ENCODE measurements around the gene IL3RA. TPM values are rescaled to one million over a fixed set of nuclear protein-coding genes. Genes with fewer than 3 reads are reported as not detected.

The IL3RA gene
- total and polyA plus RNA-seq, 5 donors from 2014 or later: 0.18 to 1.2 TPM; not detected in 3

GRCh38 chrX:1407035-1407434 is 70.5 kb downstream of the IL3RA start:
- no peak overlapping the region for H3K4me3 Mint-ChIP-seq
- no peak overlapping the region for H3K4me3 ChIP-seq (ENCODE audit: low read depth, low read length)
- no peak overlapping the region for H3K27ac Mint-ChIP-seq
- H3K9me3 Mint-ChIP-seq: peaks cover 0 to 2% (median 0%) of the 10 kb centered on the region in 7 donors
- no peaks in the 10 kb centered on the region for H3K27me3 Mint-ChIP-seq
- peaks cover 8% of the 10 kb centered on the region for H3K36me3 Mint-ChIP-seq
- DNase-seq (no peak), ATAC-seq (ENCODE audit: low read depth in 2 of 2) (no peak)
- H3K27me3 ChIP-seq (ENCODE audit: control insufficient read depth, insufficient read depth, low read length): no peaks in the 10 kb centered on the region
- H3K4me1 ChIP-seq (ENCODE audit: control insufficient read depth, insufficient read depth, low read length, poor library complexity, severe bottlenecking): no peaks in the 10 kb centered on the region
- no peak overlapping the region for H3K27ac ChIP-seq (ENCODE audit: insufficient read depth, low read length, poor library complexity, severe bottlenecking)
- H3K4me1 Mint-ChIP-seq: no peaks in the 10 kb centered on the region
- no peaks in the 10 kb centered on the region for H3K9me3 ChIP-seq (ENCODE audit: control insufficient read depth in 2 of 2, low read length in 2 of 2)
- peaks cover 57% of the 10 kb centered on the region for H3K36me3 ChIP-seq (ENCODE audit: control insufficient read depth, insufficient read depth, low read length)

GRCh38 chrX:1411326-1411725 is 74.7 kb downstream of the IL3RA start:
- Histone ChIP-seq H3K4me1 (ENCODE audit: control insufficient read depth, insufficient read depth, low read length, poor library complexity, severe bottlenecking) (no peaks in the 10 kb centered on the region), H3K27ac (ENCODE audit: insufficient read depth, low read length, poor library complexity, severe bottlenecking) (no peak overlapping the region), H3K36me3 (ENCODE audit: control insufficient read depth, insufficient read depth, low read length) (peaks cover 25% of the 10 kb centered on the region), H3K9me3 (ENCODE audit: control insufficient read depth in 2 of 2, low read length in 2 of 2) (no peaks in the 10 kb centered on the region), H3K4me3 (ENCODE audit: low read depth, low read length) (no peak overlapping the region), H3K27me3 (ENCODE audit: control insufficient read depth, insufficient read depth, low read length) (no peaks in the 10 kb centered on the region)
- ATAC-seq (ENCODE audit: low read depth in 2 of 2) (no peak), DNase-seq (no peak)
- H3K36me3 Mint-ChIP-seq: peaks cover 25% of the 10 kb centered on the region
- no peak overlapping the region for H3K27ac Mint-ChIP-seq
- H3K27me3 Mint-ChIP-seq: no peaks in the 10 kb centered on the region
- H3K4me1 Mint-ChIP-seq: peaks cover 0 to 3% (median 0%) of the 10 kb centered on the region in 4 donors
- no peak overlapping the region for H3K4me3 Mint-ChIP-seq
- peaks cover 0 to 2% (median 0%) of the 10 kb centered on the region in 7 donors for H3K9me3 Mint-ChIP-seq

GRCh38 chrX:1412551-1413161 is 76.1 kb downstream of the IL3RA start:
- no peak for DNase-seq
- H3K4me1 Mint-ChIP-seq: peaks cover 0 to 3% (median 0%) of the 10 kb centered on the region in 4 donors
- H3K4me3 Mint-ChIP-seq: no peak overlapping the region

GRCh38 chrX:1416327-1416784 is 79.8 kb downstream of the IL3RA start:
- Histone ChIP-seq H3K4me1 (ENCODE audit: control insufficient read depth, insufficient read depth, low read length, poor library complexity, severe bottlenecking) (no peaks in the 10 kb centered on the region), H3K9me3 (ENCODE audit: control insufficient read depth in 2 of 2, low read length in 2 of 2) (peaks cover 1 to 5% of the 10 kb centered on the region in 2 experiments), H3K4me3 (ENCODE audit: low read depth, low read length) (no peak overlapping the region), H3K27ac (ENCODE audit: insufficient read depth, low read length, poor library complexity, severe bottlenecking) (no peak overlapping the region), H3K36me3 (ENCODE audit: control insufficient read depth, insufficient read depth, low read length) (peaks cover 16% of the 10 kb centered on the region), H3K27me3 (ENCODE audit: control insufficient read depth, insufficient read depth, low read length) (no peaks in the 10 kb centered on the region)
- Mint-ChIP-seq H3K4me3 (no peak overlapping the region), H3K36me3 (peaks cover 31% of the 10 kb centered on the region), H3K9me3 (peaks cover 0 to 11% (median 0%) of the 10 kb centered on the region in 7 donors), H3K27ac (no peak overlapping the region), H3K27me3 (no peaks in the 10 kb centered on the region), H3K4me1 (peaks cover 0 to 6% (median 2%) of the 10 kb centered on the region in 4 donors)
- DNase-seq (no peak), ATAC-seq (ENCODE audit: low read depth in 2 of 2) (no peak)

More at GRCh38 chrX:1412551-1413161, 76.1 kb downstream of the IL3RA start:
- Histone ChIP-seq H3K4me1 (ENCODE audit: control insufficient read depth, insufficient read depth, low read length, poor library complexity, severe bottlenecking) (no peaks in the 10 kb centered on the region), H3K27ac (ENCODE audit: insufficient read depth, low read length, poor library complexity, severe bottlenecking) (no peak overlapping the region), H3K9me3 (ENCODE audit: control insufficient read depth in 2 of 2, low read length in 2 of 2) (no peaks in the 10 kb centered on the region), H3K27me3 (ENCODE audit: control insufficient read depth, insufficient read depth, low read length) (no peaks in the 10 kb centered on the region), H3K4me3 (ENCODE audit: low read depth, low read length) (no peak overlapping the region), H3K36me3 (ENCODE audit: control insufficient read depth, insufficient read depth, low read length) (peaks cover 12% of the 10 kb centered on the region)
- Mint-ChIP-seq H3K36me3 (peaks cover 25% of the 10 kb centered on the region), H3K9me3 (peaks cover 0 to 2% (median 0%) of the 10 kb centered on the region in 7 donors), H3K27ac (no peak overlapping the region), H3K27me3 (no peaks in the 10 kb centered on the region)
- no peak for ATAC-seq (ENCODE audit: low read depth in 2 of 2)

- ATAC-seq (ENCODE audit: low read depth in 2 of 2): no peak
- H3K4me1 Mint-ChIP-seq: peaks cover 0 to 6% (median 2%) of the 10 kb centered on the region in 4 donors
- no peak for DNase-seq
- H3K4me3 Mint-ChIP-seq: no peak overlapping the region
- Histone ChIP-seq H3K4me3 (ENCODE audit: low read depth, low read length) (no peak overlapping the region), H3K27me3 (ENCODE audit: control insufficient read depth, insufficient read depth, low read length) (no peaks in the 10 kb centered on the region), H3K36me3 (ENCODE audit: control insufficient read depth, insufficient read depth, low read length) (peaks cover 15% of the 10 kb centered on the region), H3K27ac (ENCODE audit: insufficient read depth, low read length, poor library complexity, severe bottlenecking) (no peak overlapping the region), H3K9me3 (ENCODE audit: control insufficient read depth in 2 of 2, low read length in 2 of 2) (peaks cover 7 to 12% of the 10 kb centered on the region in 2 experiments), H3K4me1 (ENCODE audit: control insufficient read depth, insufficient read depth, low read length, poor library complexity, severe bottlenecking) (no peaks in the 10 kb centered on the region)
- H3K9me3 Mint-ChIP-seq: peaks cover 0 to 17% (median 2%) of the 10 kb centered on the region in 7 donors
- no peaks in the 10 kb centered on the region for H3K27me3 Mint-ChIP-seq
- peaks cover 37% of the 10 kb centered on the region for H3K36me3 Mint-ChIP-seq
- H3K27ac Mint-ChIP-seq: no peak overlapping the region
Observed at GRCh38 chrX:1416965-1417760, 80.6 kb downstream of the IL3RA start.

GRCh38 chrX:1417921-1418771 is 81.6 kb downstream of the IL3RA start:
- no peak overlapping the region for H3K4me3 ChIP-seq (ENCODE audit: low read depth, low read length)
- H3K27me3 ChIP-seq (ENCODE audit: control insufficient read depth, insufficient read depth, low read length): no peaks in the 10 kb centered on the region
- no peaks in the 10 kb centered on the region for H3K4me1 ChIP-seq (ENCODE audit: control insufficient read depth, insufficient read depth, low read length, poor library complexity, severe bottlenecking)
- peaks cover 0 to 6% (median 2%) of the 10 kb centered on the region in 4 donors for H3K4me1 Mint-ChIP-seq
- peaks cover 30% of the 10 kb centered on the region for H3K36me3 Mint-ChIP-seq
- ATAC-seq (ENCODE audit: low read depth in 2 of 2): no peak
- H3K4me3 Mint-ChIP-seq: no peak overlapping the region
- H3K36me3 ChIP-seq (ENCODE audit: control insufficient read depth, insufficient read depth, low read length): peaks cover 21% of the 10 kb centered on the region
- H3K27ac Mint-ChIP-seq: no peak overlapping the region
- DNase-seq: no peak
- peaks cover 0 to 24% (median 2%) of the 10 kb centered on the region in 7 donors for H3K9me3 Mint-ChIP-seq
- H3K9me3 ChIP-seq (ENCODE audit: control insufficient read depth in 2 of 2, low read length in 2 of 2): peaks cover 14 to 22% of the 10 kb centered on the region in 2 experiments
- H3K27me3 Mint-ChIP-seq: no peaks in the 10 kb centered on the region
- no peak overlapping the region for H3K27ac ChIP-seq (ENCODE audit: insufficient read depth, low read length, poor library complexity, severe bottlenecking)

GRCh38 chrX:1418901-1419544 is 82.4 kb downstream of the IL3RA start:
- Mint-ChIP-seq H3K27ac (no peak overlapping the region), H3K9me3 (peaks cover 0 to 28% (median 2%) of the 10 kb centered on the region in 7 donors), H3K4me3 (peak overlapping the region in 1 of 4 donors; percentile 48), H3K27me3 (no peaks in the 10 kb centered on the region), H3K36me3 (peaks cover 29% of the 10 kb centered on the region), H3K4me1 (peaks cover 0 to 4% (median 2%) of the 10 kb centered on the region in 4 donors)
- Histone ChIP-seq H3K27me3 (ENCODE audit: control insufficient read depth, insufficient read depth, low read length) (no peaks in the 10 kb centered on the region), H3K4me3 (ENCODE audit: low read depth, low read length) (no peak overlapping the region), H3K36me3 (ENCODE audit: control insufficient read depth, insufficient read depth, low read length) (peaks cover 26% of the 10 kb centered on the region), H3K27ac (ENCODE audit: insufficient read depth, low read length, poor library complexity, severe bottlenecking) (no peak overlapping the region), H3K9me3 (ENCODE audit: control insufficient read depth in 2 of 2, low read length in 2 of 2) (peaks cover 16 to 23% of the 10 kb centered on the region in 2 experiments), H3K4me1 (ENCODE audit: control insufficient read depth, insufficient read depth, low read length, poor library complexity, severe bottlenecking) (no peaks in the 10 kb centered on the region)
- ATAC-seq (ENCODE audit: low read depth in 2 of 2) (no peak), DNase-seq (no peak)

Data from CD4-positive, CD25-positive, alpha-beta regulatory T cell (primary cell).